Rectal smooth muscle tissue (tissue), 1 donor: Measurements from ENCODE around the gene COL27A1.
A peak's percentile ranks its signal among the peaks of the same experiment; 100 is the strongest.

ENCODE experiments used
- H3K27ac ChIP-seq: one replicate; pipeline ENCODE4 v1.7.0; 2013; ENCODE audit warnings: low read depth, low read length, inconsistent platforms
- H3K27me3 ChIP-seq: one replicate; pipeline ENCODE4 v1.7.0; 2013; ENCODE audit warnings: low read length; ENCODE audit not compliant: control insufficient read depth, insufficient read depth
- H3K36me3 ChIP-seq: one replicate; pipeline ENCODE4 v1.7.0; 2013; ENCODE audit warnings: low read length; ENCODE audit not compliant: control insufficient read depth, insufficient read depth
- H3K4me1 ChIP-seq: one replicate; pipeline ENCODE4 v1.7.0; 2013; ENCODE audit warnings: low read length; ENCODE audit not compliant: control insufficient read depth, insufficient read depth
- H3K4me3 ChIP-seq: one replicate; pipeline ENCODE4 v1.7.0; 2013; ENCODE audit warnings: low read length
- H3K9ac ChIP-seq: one replicate; pipeline ENCODE4 v1.7.0; 2013; ENCODE audit warnings: low read length

The COL27A1 gene

GRCh38 chr9:114157516-114158176 lies 2.3 kb downstream of the COL27A1 start:
- Histone ChIP-seq H3K9ac (no peak overlapping the region), H3K4me1 (peaks cover 14% of the 10 kb centered on the region), H3K36me3 (no peaks in the 10 kb centered on the region), H3K4me3 (no peak overlapping the region), H3K27me3 (peaks cover 14% of the 10 kb centered on the region), H3K27ac (peak overlapping the region; percentile 38)

GRCh38 chr9:114158482-114159130 lies 3.3 kb downstream of the COL27A1 start:
- H3K27me3 ChIP-seq: peaks cover 8% of the 10 kb centered on the region

GRCh38 chr9:114159691-114160090 lies 4.4 kb downstream of the COL27A1 start:
- Histone ChIP-seq H3K4me3 (no peak overlapping the region), H3K36me3 (no peaks in the 10 kb centered on the region), H3K9ac (no peak overlapping the region), H3K27me3 (peaks cover 2% of the 10 kb centered on the region), H3K4me1 (peaks cover 8% of the 10 kb centered on the region), H3K27ac (no peak overlapping the region)

More at GRCh38 chr9:114158482-114159130, 3.3 kb downstream of the COL27A1 start:
- no peak overlapping the region for H3K4me3 ChIP-seq
- peaks cover 15% of the 10 kb centered on the region for H3K4me1 ChIP-seq
- no peak overlapping the region for H3K9ac ChIP-seq
- H3K36me3 ChIP-seq: no peaks in the 10 kb centered on the region
- peak overlapping the region; percentile 9 for H3K27ac ChIP-seq

- Histone ChIP-seq H3K27ac (no peak overlapping the region), H3K9ac (no peak overlapping the region), H3K36me3 (no peaks in the 10 kb centered on the region), H3K4me3 (no peak overlapping the region), H3K4me1 (peaks cover 6% of the 10 kb centered on the region), H3K27me3 (no peaks in the 10 kb centered on the region)
Measured at GRCh38 chr9:114161513-114161912, 6.2 kb downstream of the COL27A1 start.

GRCh38 chr9:114163517-114163951 lies 8.2 kb downstream of the COL27A1 start:
- no peak overlapping the region for H3K9ac ChIP-seq
- no peak overlapping the region for H3K4me3 ChIP-seq
- H3K27me3 ChIP-seq: no peaks in the 10 kb centered on the region
- no peaks in the 10 kb centered on the region for H3K36me3 ChIP-seq
- peaks cover 2% of the 10 kb centered on the region for H3K4me1 ChIP-seq
- no peak overlapping the region for H3K27ac ChIP-seq

GRCh38 chr9:114164191-114164794 lies 9.0 kb downstream of the COL27A1 start:
- no peak overlapping the region for H3K27ac ChIP-seq
- no peak overlapping the region for H3K9ac ChIP-seq

GRCh38 chr9:114165407-114166102 lies 10.2 kb downstream of the COL27A1 start:
- Histone ChIP-seq H3K27me3 (no peaks in the 10 kb centered on the region), H3K9ac (no peak overlapping the region), H3K27ac (no peak overlapping the region), H3K36me3 (no peaks in the 10 kb centered on the region), H3K4me3 (no peak overlapping the region), H3K4me1 (peaks cover 2% of the 10 kb centered on the region)

More at GRCh38 chr9:114164191-114164794, 9.0 kb downstream of the COL27A1 start:
- no peaks in the 10 kb centered on the region for H3K36me3 ChIP-seq
- no peak overlapping the region for H3K4me3 ChIP-seq
- H3K27me3 ChIP-seq: no peaks in the 10 kb centered on the region
- peaks cover 2% of the 10 kb centered on the region for H3K4me1 ChIP-seq

GRCh38 chr9:114166103-114166470 lies 10.8 kb downstream of the COL27A1 start:
- no peaks in the 10 kb centered on the region for H3K36me3 ChIP-seq
- no peak overlapping the region for H3K4me3 ChIP-seq
- no peaks in the 10 kb centered on the region for H3K27me3 ChIP-seq
- H3K27ac ChIP-seq: no peak overlapping the region
- H3K9ac ChIP-seq: no peak overlapping the region
- peaks cover 2% of the 10 kb centered on the region for H3K4me1 ChIP-seq

- Histone ChIP-seq H3K4me3 (no peak overlapping the region), H3K4me1 (peaks cover 2% of the 10 kb centered on the region), H3K36me3 (no peaks in the 10 kb centered on the region), H3K27me3 (no peaks in the 10 kb centered on the region), H3K9ac (no peak overlapping the region), H3K27ac (no peak overlapping the region)
Measured at GRCh38 chr9:114166614-114167572, 11.6 kb downstream of the COL27A1 start.

- H3K27me3 ChIP-seq: no peaks in the 10 kb centered on the region
- no peak overlapping the region for H3K27ac ChIP-seq
- H3K9ac ChIP-seq: no peak overlapping the region
- no peaks in the 10 kb centered on the region for H3K36me3 ChIP-seq
- no peak overlapping the region for H3K4me3 ChIP-seq
- peaks cover 2% of the 10 kb centered on the region for H3K4me1 ChIP-seq
Measured at GRCh38 chr9:114167591-114168091, 12.3 kb downstream of the COL27A1 start.

GRCh38 chr9:114168281-114169028 lies 13.1 kb downstream of the COL27A1 start:
- no peaks in the 10 kb centered on the region for H3K27me3 ChIP-seq
- H3K36me3 ChIP-seq: no peaks in the 10 kb centered on the region
- no peak overlapping the region for H3K9ac ChIP-seq
- H3K27ac ChIP-seq: no peak overlapping the region
- peaks cover 8% of the 10 kb centered on the region for H3K4me1 ChIP-seq
- no peak overlapping the region for H3K4me3 ChIP-seq
